GM23338 (cell line): Measurements from ENCODE around the gene VIP.

Source experiments
- CREB1 ChIP-seq: fragments of 250-450 bp; sonication (Bioruptor Pico); IDR thresholded peaks from 2 replicates; pipeline ENCODE4 v1.5.0; 2020; ENCODE audit warnings: low read depth, mild to moderate bottlenecking, moderate library complexity
- CTCF ChIP-seq, 2 experiments: fragments of 200-600 bp in 1 of 2; sonication (generic) in 1 of 2; conservative IDR thresholded peaks; 2 replicates each; pipeline versions ENCODE4 v1.5.1 to v1.6.1; 2016 to 2017; ENCODE audit warnings: antibody characterized with exemption in 2 of 2, low read depth in 2 of 2, mild to moderate bottlenecking in 2 of 2, moderate library complexity in 1 of 2
- EZH2 ChIP-seq: fragments of 200-600 bp; sonication (generic); IDR thresholded peaks from one replicate; pipeline ENCODE4 v1.8.0; 2017; ENCODE audit warnings: antibody characterized with exemption, mild to moderate bottlenecking, low read depth; ENCODE audit not compliant: unreplicated experiment
- EZH2phosphoT487 ChIP-seq: fragments of 200-600 bp; sonication (generic); IDR thresholded peaks from one replicate; pipeline ENCODE4 v1.8.1; 2018; ENCODE audit warnings: antibody characterized with exemption; ENCODE audit not compliant: unreplicated experiment
- NANOG ChIP-seq: IDR thresholded peaks from 2 replicates; pipeline ENCODE4 v1.6.1; 2016; ENCODE audit warnings: antibody characterized with exemption, borderline replicate concordance
- POLR2AphosphoS5 ChIP-seq: IDR thresholded peaks from 2 replicates; pipeline ENCODE4 v1.6.1; 2016; ENCODE audit warnings: antibody characterized with exemption, low read depth
- REST ChIP-seq: IDR thresholded peaks from one replicate; pipeline ENCODE4 v1.6.1; 2018; ENCODE audit warnings: antibody characterized with exemption; ENCODE audit not compliant: unreplicated experiment
- STAT1 ChIP-seq: IDR thresholded peaks from one replicate; pipeline ENCODE4 v1.6.1; 2016; ENCODE audit warnings: antibody characterized with exemption; ENCODE audit not compliant: unreplicated experiment

- TF ChIP-seq CTCF (conservative IDR thresholded peaks at IDR 0.05; ENCODE audit: low read depth in 2 of 2) (no peak), EZH2 (no peak), CREB1 (CRISPR knock-in tag) (no peak), REST (no peak), POLR2AphosphoS5 (no peak), EZH2phosphoT487 (no peak), NANOG (no peak), STAT1 (no peak)
Observed at GRCh38 chr6:152776833-152777232, 26.2 kb downstream of the VIP start.
